ENCODE measurements around the gene NFATC1.
"Not testable (repeated sequence)": the region's sequence is repeated elsewhere in the genome, so short reads cannot be mapped to it uniquely, and the experiment has no call there.

NFATC1 gene

GRCh38 chr18:79472946-79473345 is 77.2 kb downstream of the NFATC1 start:
- DNase-seq (ENCODE audit: low read depth, low spot score) = no peak

DNA sequence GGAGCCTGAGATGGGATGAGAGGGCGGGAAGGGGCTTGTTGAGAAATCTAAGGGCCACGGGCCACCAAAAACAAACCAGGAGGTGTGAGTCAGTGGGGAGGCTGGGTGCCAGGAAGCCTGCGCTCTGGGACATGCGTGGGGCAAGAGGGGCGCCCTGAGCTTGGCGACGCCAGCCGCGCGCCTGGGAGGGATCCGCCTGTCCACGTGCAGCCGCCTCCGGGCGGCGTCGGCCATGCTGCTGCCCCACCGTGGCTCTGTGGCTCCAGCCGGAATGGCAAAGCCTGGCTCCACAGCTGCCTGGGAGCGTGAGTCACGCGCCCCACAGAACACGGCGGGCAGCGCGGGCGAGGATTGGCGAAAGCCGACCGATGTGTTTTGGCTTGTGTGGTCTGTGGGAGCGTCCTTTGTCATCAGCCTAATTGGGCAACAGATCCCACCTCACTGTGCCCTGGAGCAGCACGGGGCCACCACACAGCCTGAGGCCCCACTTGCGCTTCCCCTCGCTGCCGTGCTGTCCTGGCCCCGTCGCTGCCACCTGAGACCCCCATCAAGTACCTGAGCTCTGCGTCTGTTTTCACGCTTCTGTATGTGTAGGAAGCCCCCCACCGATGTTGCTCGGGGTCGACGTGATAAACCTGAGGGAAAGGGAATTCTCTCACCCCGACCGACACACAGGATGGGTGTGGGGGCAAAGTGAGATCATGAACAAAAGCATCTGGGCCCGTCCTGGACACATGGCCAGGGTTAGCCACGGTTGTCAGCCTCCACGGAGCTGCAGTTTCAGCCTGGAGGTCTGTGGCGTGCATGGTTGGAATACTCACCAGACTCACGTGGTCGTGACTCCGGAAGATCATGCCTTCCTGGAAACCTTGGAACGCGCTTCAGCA is 80.5 kb downstream of the NFATC1 start:
- no peak for DNase-seq (ENCODE audit: low read depth, low spot score)

GRCh38 chr18:79476918-79477571 is 81.3 kb downstream of the NFATC1 start:
- DNase-seq (ENCODE audit: low read depth, low spot score) = no peak

GRCh38 chr18:79477711-79478483 is 82.2 kb downstream of the NFATC1 start:
- no peak for DNase-seq (ENCODE audit: low read depth, low spot score)

GRCh38 chr18:79478484-79479115 is 82.9 kb downstream of the NFATC1 start:
- no peak for DNase-seq (ENCODE audit: low read depth, low spot score)

- no peak for DNase-seq (ENCODE audit: low read depth, low spot score)
These were observed 83.5 kb downstream of the NFATC1 start for GRCh38 chr18:79479116-79479760.

DNA sequence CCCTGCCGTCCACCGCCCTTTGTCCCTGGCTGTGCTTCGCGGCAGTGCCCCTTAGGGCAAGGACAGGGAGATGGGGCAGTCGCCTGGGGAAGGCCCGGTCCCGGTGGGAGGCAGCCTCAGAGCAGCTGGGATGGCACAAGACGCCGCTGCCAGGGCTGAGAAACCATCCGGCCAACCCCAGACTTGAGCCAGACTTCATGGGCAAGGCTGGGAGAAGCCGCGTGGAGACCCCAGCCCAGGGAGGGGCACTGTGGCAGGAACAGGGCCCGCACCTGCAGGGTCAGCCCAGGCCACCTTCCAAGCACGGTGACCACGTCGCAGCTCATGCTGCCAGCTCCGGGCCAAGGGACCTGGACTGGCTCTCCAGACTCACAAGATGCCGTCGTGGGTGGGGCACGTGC is 84.0 kb downstream of the NFATC1 start:
- DNase-seq (ENCODE audit: low read depth, low spot score) = no peak

DNA sequence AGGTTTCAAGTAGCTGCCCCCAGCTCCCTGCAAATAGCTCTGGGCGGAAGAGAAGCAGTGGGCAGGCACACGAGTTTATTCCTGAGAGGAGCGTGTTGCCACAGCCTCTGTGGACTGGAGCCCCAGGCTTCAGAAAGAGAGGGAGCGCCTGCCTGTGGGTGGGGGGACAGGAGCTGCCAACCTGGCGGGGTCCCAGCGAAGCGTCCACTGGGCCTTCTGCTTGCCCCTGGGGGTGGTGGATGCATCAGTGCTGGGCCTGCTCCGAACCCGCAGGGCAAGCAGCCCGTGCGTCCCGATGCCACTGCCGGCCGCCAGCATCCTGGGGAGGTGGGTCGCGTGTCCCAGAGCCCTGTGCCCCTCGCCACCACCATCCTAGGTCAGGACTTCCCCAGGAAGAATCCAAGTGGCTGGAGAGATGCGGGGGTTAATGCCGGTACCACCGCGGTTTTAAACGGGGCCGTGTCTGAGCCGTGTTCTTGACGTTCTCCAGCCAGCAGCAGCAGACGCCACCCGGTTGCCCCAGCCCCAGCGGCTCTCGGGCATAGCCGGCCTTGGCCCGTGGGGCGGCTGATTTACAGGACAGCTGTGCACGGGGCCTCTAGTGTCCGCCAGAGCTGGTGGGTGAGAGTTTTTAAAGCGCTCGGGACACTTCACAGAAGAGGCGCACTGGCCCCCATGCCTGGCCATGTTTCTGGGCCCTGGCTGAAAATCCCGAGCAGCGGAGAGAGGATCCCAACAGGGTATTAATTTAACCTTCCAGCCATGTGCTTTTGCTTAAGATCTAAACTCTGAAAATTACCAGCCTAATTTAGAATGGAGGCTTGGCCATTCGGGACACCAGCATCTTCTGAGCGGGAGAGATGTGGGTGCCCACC is 84.7 kb downstream of the NFATC1 start:
- DNase-seq (ENCODE audit: low read depth, low spot score) = no peak

DNA sequence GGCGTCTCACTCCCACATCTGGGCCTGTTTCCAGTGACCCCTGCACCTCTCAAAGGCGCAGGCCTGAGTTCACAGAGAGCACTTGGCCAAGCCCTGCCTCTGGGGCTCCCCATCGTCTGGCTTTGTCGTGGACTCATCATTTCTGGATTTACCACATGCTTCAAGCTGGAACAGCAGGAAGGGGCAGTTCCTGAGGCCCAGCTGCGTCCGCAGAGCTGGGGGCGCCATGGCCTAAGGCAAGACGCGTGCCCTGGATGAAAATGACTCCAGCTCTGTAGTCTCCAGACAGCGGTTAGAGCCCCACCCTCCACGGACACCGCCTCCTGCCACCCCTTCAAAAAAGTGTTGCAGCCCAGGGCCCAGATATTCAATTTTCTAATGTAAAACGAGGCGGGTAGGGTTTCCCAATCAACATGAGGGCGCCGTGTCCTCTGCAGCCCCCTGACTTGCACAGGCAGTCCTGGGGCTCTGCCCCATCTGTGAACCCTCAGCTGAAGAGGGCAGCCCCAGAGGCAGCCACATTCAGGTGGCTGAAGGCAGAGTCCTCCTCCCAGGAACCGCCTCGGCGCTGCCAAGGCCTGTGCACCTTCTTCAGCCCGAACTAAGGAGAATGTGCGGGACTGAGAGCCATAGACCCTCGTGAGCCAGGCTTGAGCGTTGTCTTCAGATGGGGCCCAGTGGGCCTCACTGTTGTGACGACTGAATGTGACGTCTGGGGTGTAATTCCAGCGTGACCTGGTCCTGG is 85.5 kb downstream of the NFATC1 start:
- no peak for DNase-seq (ENCODE audit: low read depth, low spot score)

GRCh38 chr18:79483393-79483792 is 87.7 kb downstream of the NFATC1 start:
- DNase-seq (ENCODE audit: low read depth, low spot score) = not testable (repeated sequence)

- no peak for DNase-seq (ENCODE audit: low read depth, low spot score)
These were observed 88.3 kb downstream of the NFATC1 start for GRCh38 chr18:79483971-79484491.

GRCh38 chr18:79484661-79485621 is 89.2 kb downstream of the NFATC1 start:
- no peak for DNase-seq (ENCODE audit: low read depth, low spot score)

- no peak for DNase-seq (ENCODE audit: low read depth, low spot score)
These were observed 90.1 kb downstream of the NFATC1 start for GRCh38 chr18:79485788-79486355.

DNA sequence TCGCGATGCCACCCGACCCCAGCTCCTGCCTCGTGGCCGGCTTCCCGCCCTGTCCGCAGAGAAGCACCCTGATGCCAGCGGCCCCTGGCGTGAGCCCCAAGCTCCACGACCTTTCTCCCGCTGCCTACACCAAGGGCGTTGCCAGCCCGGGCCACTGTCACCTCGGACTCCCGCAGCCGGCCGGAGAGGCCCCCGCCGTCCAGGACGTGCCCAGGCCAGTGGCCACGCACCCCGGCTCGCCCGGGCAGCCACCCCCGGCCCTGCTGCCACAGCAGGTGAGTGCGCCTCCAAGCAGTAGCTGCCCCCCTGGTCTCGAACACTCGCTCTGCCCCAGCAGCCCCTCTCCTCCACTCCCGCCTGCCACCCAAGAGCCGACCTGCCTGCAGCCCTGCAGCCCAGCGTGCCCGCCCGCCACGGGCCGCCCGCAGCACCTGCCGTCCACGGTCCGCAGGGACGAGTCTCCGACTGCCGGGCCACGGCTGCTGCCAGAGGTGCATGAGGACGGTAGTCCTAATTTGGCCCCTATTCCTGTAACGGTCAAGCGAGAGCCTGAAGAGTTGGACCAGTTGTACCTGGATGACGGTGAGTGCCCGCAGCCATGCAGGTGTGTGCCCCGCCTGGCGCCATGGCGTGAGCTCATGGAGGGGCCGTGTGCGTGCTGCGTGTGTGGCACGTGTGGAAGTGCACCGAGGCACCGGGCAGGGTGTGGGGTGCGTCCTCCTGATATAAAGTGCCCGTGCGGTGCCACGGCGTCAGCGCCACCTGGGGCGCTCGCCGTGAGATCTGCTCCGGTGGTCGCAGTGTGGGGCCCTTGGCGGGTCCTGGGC is 90.8 kb downstream of the NFATC1 start:
- DNase-seq (ENCODE audit: low read depth, low spot score) = no peak

- no peak for DNase-seq (ENCODE audit: low read depth, low spot score)
These were observed 91.6 kb downstream of the NFATC1 start for GRCh38 chr18:79487183-79487800.

- no peak for DNase-seq (ENCODE audit: low read depth, low spot score)
These were observed 92.1 kb downstream of the NFATC1 start for GRCh38 chr18:79487801-79488201.
